ENCODE results near the gene GALNT6.
A peak's percentile ranks its signal among the peaks of the same experiment; 100 is the strongest.

GALNT6 gene

DNA sequence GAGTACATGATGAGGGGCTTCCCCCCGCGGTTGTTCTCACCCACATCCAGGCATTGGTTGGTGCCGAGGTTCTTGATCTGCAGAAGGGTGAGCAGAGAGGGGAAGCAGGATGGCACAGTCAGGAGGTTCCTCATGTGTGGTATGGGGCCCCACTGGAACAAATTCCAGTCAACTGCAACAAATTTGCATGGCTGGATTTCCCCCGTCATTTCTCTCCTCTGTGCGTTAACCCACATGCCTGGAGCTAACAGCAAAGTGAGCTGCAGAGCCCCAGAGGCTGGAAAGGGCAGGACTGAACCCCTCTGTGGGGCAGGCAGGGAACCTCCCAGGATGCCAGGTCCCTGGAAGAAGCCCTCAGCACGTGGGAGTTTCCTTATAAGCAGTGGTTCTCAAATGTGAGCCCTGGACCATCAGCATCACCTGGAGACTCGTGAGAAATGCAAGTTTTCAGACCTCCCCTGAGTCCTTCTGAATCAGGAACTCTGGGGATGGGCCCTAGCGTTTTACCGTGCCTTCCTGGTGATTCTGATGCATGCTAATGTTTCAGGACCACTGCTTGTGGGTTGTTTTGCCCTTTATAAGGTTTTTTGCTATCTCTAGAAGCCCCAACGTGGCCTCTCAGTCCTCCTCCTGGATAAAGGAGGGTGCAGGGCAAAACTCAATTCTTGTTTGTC lies 33.7 kb downstream of the GALNT6 start:
- no peaks in the 10 kb centered on the region for H3K9me2 ChIP-seq (replicated peaks; ENCODE audit: control insufficient read depth, low read length)
- no peaks in the 10 kb centered on the region; the same call in 1 of the 2 replicates for H4K20me1 ChIP-seq (ENCODE audit: control insufficient read depth, insufficient read depth, low read depth, low read length)
- peak overlapping the region; percentile 53 for H3K4me3 ChIP-seq (ENCODE audit: low read length)
- TF ChIP-seq, protein P1, sequence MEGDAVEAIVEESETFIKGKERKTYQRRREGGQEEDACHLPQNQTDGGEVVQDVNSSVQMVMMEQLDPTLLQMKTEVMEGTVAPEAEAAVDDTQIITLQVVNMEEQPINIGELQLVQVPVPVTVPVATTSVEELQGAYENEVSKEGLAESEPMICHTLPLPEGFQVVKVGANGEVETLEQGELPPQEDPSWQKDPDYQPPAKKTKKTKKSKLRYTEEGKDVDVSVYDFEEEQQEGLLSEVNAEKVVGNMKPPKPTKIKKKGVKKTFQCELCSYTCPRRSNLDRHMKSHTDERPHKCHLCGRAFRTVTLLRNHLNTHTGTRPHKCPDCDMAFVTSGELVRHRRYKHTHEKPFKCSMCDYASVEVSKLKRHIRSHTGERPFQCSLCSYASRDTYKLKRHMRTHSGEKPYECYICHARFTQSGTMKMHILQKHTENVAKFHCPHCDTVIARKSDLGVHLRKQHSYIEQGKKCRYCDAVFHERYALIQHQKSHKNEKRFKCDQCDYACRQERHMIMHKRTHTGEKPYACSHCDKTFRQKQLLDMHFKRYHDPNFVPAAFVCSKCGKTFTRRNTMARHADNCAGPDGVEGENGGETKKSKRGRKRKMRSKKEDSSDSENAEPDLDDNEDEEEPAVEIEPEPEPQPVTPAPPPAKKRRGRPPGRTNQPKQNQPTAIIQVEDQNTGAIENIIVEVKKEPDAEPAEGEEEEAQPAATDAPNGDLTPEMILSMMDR (IDR thresholded peaks at IDR 0.05; ENCODE audit: low read depth, low read length, poor library complexity, severe bottlenecking): no peak
- no peak for TF ChIP-seq EZH2phosphoT487 (IDR thresholded peaks at IDR 0.05; ENCODE audit: borderline replicate concordance, low read length)
- peaks cover 21% of the 10 kb centered on the region for H3K4me1 ChIP-seq (ENCODE audit: control insufficient read depth, low read length)
- H3F3A ChIP-seq (ENCODE audit: control insufficient read depth, insufficient read depth): no peaks in the 10 kb centered on the region
- no peaks in the 10 kb centered on the region for H3K9me3 ChIP-seq (ENCODE audit: control insufficient read depth, insufficient read depth, low read length)
- H3K27me3 ChIP-seq (ENCODE audit: control insufficient read depth, low read length): peaks cover 63% of the 10 kb centered on the region
- H3K36me3 ChIP-seq (ENCODE audit: control insufficient read depth, low read length): no peaks in the 10 kb centered on the region
- no peaks in the 10 kb centered on the region for H3K79me2 ChIP-seq (ENCODE audit: control insufficient read depth, low read length)
- H3K4me2 ChIP-seq (ENCODE audit: low read length): peak overlapping the region; percentile 75
- no peak overlapping the region for H3K27ac ChIP-seq (ENCODE audit: low read depth, low read length)

DNA sequence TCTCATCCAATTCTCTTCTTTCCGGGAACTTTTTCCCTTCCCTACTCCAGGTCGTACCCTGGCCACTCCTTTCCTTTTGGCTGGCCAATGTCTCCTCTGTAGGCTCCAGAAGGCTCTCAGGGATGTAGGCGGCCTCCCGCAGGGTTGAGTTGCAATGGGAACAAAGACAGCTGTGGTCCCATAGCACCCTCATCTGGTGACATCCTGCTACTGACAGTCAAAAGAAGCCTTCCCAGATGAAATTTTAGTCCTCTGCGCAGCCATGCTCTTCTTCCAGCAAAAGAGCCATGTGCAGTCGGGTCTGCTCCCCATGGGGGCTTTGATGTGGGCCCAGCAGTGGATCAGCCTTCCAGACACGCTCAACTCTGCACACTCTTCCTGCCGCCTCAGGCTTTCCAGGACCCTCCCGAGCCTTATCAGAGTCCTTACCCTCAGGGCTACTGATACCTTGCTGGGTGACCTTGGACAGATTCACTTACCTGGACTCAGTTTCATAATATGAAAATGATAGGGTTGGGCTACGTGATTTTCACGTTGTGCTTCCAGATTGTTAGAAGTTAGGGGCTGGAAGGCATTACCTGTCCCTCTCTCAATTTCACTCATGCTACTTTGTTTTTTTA lies 39.2 kb downstream of the GALNT6 start:
- Histone ChIP-seq H3K4me3 (ENCODE audit: low read length) (no peak overlapping the region), H3K36me3 (ENCODE audit: control insufficient read depth, low read length) (no peaks in the 10 kb centered on the region), H4K20me1 (ENCODE audit: control insufficient read depth, insufficient read depth, low read depth, low read length) (no peaks in the 10 kb centered on the region; the same call in 1 of the 2 replicates), H3F3A (ENCODE audit: control insufficient read depth, insufficient read depth) (no peaks in the 10 kb centered on the region), H3K9me2 (replicated peaks; ENCODE audit: control insufficient read depth, low read length) (no peaks in the 10 kb centered on the region), H3K4me2 (ENCODE audit: low read length) (no peak overlapping the region), H3K27ac (ENCODE audit: low read depth, low read length) (no peak overlapping the region), H3K79me2 (ENCODE audit: control insufficient read depth, low read length) (no peaks in the 10 kb centered on the region), H3K4me1 (ENCODE audit: control insufficient read depth, low read length) (peaks cover 8% of the 10 kb centered on the region), H3K27me3 (ENCODE audit: control insufficient read depth, low read length) (peaks cover 59% of the 10 kb centered on the region), H3K9me3 (ENCODE audit: control insufficient read depth, insufficient read depth, low read length) (no peaks in the 10 kb centered on the region)
- TF ChIP-seq EZH2phosphoT487 (IDR thresholded peaks at IDR 0.05; ENCODE audit: borderline replicate concordance, low read length): no peak
- TF ChIP-seq, protein P1 (IDR thresholded peaks at IDR 0.05; ENCODE audit: low read depth, low read length, poor library complexity, severe bottlenecking): peak; percentile 79

DNA sequence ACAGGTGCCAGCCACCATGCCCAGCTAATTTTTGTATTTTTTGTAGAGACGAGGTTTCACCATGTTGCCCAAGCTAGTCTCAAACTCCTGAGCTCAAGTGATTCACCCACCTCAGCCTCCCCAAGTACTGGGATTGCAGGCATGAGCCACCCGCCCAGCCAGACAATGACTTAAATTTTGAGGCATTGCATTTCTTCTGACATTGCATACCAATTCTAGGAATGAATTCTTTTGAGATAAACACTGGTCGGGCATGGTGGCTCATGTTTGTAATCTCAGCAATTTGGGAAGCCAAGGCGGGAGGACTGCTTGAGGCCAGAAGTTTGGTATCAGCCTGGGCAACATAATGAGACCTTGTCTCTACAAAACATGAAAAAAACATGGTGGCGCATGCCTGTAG lies 42.2 kb downstream of the GALNT6 start:
- peaks cover 53% of the 10 kb centered on the region for H3K27me3 ChIP-seq (ENCODE audit: control insufficient read depth, low read length)
- H4K20me1 ChIP-seq (ENCODE audit: control insufficient read depth, insufficient read depth, low read depth, low read length): no peaks in the 10 kb centered on the region; the same call in 1 of the 2 replicates
- H3K9me3 ChIP-seq (ENCODE audit: control insufficient read depth, insufficient read depth, low read length): no peaks in the 10 kb centered on the region
- no peaks in the 10 kb centered on the region for H3F3A ChIP-seq (ENCODE audit: control insufficient read depth, insufficient read depth)
- no peak overlapping the region for H3K27ac ChIP-seq (ENCODE audit: low read depth, low read length)
- H3K4me2 ChIP-seq (ENCODE audit: low read length): no peak overlapping the region
- no peak for TF ChIP-seq EZH2phosphoT487 (IDR thresholded peaks at IDR 0.05; ENCODE audit: borderline replicate concordance, low read length)
- TF ChIP-seq, protein P1 (IDR thresholded peaks at IDR 0.05; ENCODE audit: low read depth, low read length, poor library complexity, severe bottlenecking): no peak
- H3K4me3 ChIP-seq (ENCODE audit: low read length): no peak overlapping the region
- no peaks in the 10 kb centered on the region for H3K4me1 ChIP-seq (ENCODE audit: control insufficient read depth, low read length)
- no peaks in the 10 kb centered on the region for H3K79me2 ChIP-seq (ENCODE audit: control insufficient read depth, low read length)
- H3K9me2 ChIP-seq (replicated peaks; ENCODE audit: control insufficient read depth, low read length): no peaks in the 10 kb centered on the region
- H3K36me3 ChIP-seq (ENCODE audit: control insufficient read depth, low read length): no peaks in the 10 kb centered on the region

All from DOHH2 (cell line).